B cell (primary cell): ENCODE results near the gene RPS10.

Experiments used
- EZH2 ChIP-seq: IDR thresholded peaks from 2 replicates; pipeline ENCODE4 v1.6.1; 2012; ENCODE audit warnings: borderline replicate concordance, low read depth, mild to moderate bottlenecking, moderate library complexity, low read length; ENCODE audit not compliant: insufficient read depth, poor library complexity, severe bottlenecking
- TF ChIP-seq, protein P1 (sequence below): fragments of 200-600 bp; IDR thresholded peaks from one replicate; pipeline ENCODE4 v1.8.0; 2022; ENCODE audit warnings: antibody characterized with exemption, mild to moderate bottlenecking

DNA sequence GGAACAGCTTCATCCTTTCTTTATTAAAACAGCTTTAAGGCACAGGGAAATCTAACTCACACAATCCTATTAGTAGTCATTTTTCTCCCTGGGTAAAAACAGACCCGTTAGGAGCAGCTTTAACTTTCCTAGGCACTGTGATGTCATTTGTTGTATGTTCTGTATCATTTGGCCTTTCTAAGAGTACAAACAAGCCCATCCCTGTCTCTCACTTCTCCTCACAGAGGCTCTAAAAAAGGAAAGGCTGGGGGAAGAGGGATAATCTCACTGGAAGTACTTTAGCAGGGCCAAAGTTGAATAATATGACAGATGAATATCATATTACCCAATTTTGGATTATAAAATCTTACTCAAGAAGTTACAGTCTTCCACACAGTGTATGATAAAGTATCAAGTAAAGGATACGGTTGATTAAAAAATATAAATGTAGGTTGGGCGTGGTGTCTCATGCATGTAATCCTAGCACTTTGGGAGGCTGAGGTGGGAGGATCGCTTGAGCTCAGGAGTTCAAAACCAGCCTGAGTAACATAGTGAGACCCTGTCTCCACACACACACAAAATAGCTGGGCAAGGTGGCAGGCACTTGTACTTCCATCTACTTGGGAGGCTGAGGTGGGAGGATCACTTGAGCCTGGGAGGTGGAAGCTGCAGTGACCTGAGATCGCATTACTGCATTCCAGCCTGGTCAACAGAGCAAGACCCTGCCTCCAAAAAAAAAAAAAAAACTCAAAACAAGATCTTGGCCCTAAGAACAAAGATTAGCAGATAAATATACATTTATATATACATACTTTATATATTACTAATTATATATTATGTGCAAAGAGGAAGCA is 41.3 kb downstream of the RPS10 start:
- TF ChIP-seq, protein P1, sequence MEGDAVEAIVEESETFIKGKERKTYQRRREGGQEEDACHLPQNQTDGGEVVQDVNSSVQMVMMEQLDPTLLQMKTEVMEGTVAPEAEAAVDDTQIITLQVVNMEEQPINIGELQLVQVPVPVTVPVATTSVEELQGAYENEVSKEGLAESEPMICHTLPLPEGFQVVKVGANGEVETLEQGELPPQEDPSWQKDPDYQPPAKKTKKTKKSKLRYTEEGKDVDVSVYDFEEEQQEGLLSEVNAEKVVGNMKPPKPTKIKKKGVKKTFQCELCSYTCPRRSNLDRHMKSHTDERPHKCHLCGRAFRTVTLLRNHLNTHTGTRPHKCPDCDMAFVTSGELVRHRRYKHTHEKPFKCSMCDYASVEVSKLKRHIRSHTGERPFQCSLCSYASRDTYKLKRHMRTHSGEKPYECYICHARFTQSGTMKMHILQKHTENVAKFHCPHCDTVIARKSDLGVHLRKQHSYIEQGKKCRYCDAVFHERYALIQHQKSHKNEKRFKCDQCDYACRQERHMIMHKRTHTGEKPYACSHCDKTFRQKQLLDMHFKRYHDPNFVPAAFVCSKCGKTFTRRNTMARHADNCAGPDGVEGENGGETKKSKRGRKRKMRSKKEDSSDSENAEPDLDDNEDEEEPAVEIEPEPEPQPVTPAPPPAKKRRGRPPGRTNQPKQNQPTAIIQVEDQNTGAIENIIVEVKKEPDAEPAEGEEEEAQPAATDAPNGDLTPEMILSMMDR: no peak
- no peak for TF ChIP-seq EZH2
